SJSA1 (cell line): ENCODE results near the gene ST3GAL2. TPM values are rescaled to one million over a fixed set of nuclear protein-coding genes. Genes with fewer than 3 reads are reported as not detected.
A peak's percentile ranks its signal among the peaks of the same experiment; 100 is the strongest.
"Not testable (repeated sequence)": the region's sequence is repeated elsewhere in the genome, so short reads cannot be mapped to it uniquely, and the experiment has no call there.

Experiments
- DNase-seq, 2 experiments: peaks; one replicate each; pipeline ENCODE4 v3.0.0-alpha.2; 2015 to 2020; ENCODE audit warnings: low spot score in 2 of 2, low read depth in 1 of 2
- H3K27ac ChIP-seq: fragments of 250-450 bp; sonication (Bioruptor Pico); 2 replicates; pipeline ENCODE4 v1.5.1; 2020; ENCODE audit warnings: mild to moderate bottlenecking, moderate library complexity
- H3K27me3 ChIP-seq: fragments of 250-450 bp; sonication (Bioruptor Pico); replicated peaks from 2 replicates; pipeline ENCODE4 v1.5.1; 2020; ENCODE audit warnings: mild to moderate bottlenecking, moderate library complexity
- H3K36me3 ChIP-seq: fragments of 250-450 bp; sonication (Bioruptor Pico); 2 replicates; pipeline ENCODE4 v1.5.1; 2020; ENCODE audit warnings: mild to moderate bottlenecking
- H3K4me1 ChIP-seq: fragments of 250-450 bp; sonication (Bioruptor Pico); replicated peaks from 2 replicates; pipeline ENCODE4 v1.6.1; 2021; ENCODE audit warnings: mild to moderate bottlenecking
- H3K4me3 ChIP-seq: fragments of 250-450 bp; sonication (Bioruptor Pico); 2 replicates; pipeline ENCODE4 v1.5.1; 2020; ENCODE audit warnings: mild to moderate bottlenecking
- H3K9me3 ChIP-seq: fragments of 250-450 bp; sonication (Bioruptor Pico); replicated peaks from 2 replicates; pipeline ENCODE4 v1.5.1; 2020; ENCODE audit warnings: mild to moderate bottlenecking
- total RNA-seq: library from RNA; depleted of rRNA; stranded (reverse); fragments of >200 nt; shearing (Covaris generic); gene quantifications from 2 replicates; pipeline ENCODE4 v1.2.3, GENCODE V29; 2014

ST3GAL2 gene
- total RNA-seq, 1 experiment from 2014 or later, result 43.8 TPM

DNA sequence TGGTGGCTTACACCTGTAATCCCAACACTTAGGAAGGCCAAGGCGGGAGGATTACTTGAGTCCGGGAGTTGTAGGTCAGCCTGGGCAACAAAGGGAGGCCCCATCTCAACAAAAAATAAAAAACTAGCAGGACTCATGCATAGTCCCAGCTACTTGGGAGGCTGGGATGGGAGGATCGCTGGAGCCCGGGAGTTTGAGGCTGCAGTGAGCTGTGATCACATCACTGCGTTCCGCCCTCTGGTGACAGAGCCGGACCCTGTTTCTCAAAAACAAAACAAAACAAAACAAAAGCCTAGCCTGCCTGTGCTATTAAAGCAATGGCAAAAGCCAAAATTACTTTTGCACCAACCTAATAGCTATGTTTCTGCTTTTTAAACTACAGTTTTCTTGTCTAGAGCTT, 17.0 kb upstream of the ST3GAL2 start:
- H3K9me3 ChIP-seq, result no peaks in the 10 kb centered on the region
- H3K27me3 ChIP-seq, result no peaks in the 10 kb centered on the region
- no peaks in the 10 kb centered on the region for H3K36me3 ChIP-seq
- H3K27ac ChIP-seq, result no peak overlapping the region
- H3K4me1 ChIP-seq, result peaks cover 4% of the 10 kb centered on the region
- DNase-seq, result no peak
- no peak overlapping the region for H3K4me3 ChIP-seq

- H3K4me1 ChIP-seq, result peaks cover 4% of the 10 kb centered on the region
- H3K4me3 ChIP-seq, result peak within 1 kb of the TSS; percentile 72
- no peaks in the 10 kb centered on the region for H3K36me3 ChIP-seq
- peak; percentile 79 to 97 for DNase-seq
- peak within 1 kb of the TSS; percentile 99 for H3K27ac ChIP-seq
- no peaks in the 10 kb centered on the region for H3K27me3 ChIP-seq
- H3K9me3 ChIP-seq, result no peaks in the 10 kb centered on the region
These were observed 15.5 kb upstream of the ST3GAL2 start, which contains the start of gene FCSK for GRCh38 chr16:70454222-70455034. FCSK (plus strand) TSS chr16:70454595; CDS start chr16:70463191, 8,596 bp downstream.

DNA sequence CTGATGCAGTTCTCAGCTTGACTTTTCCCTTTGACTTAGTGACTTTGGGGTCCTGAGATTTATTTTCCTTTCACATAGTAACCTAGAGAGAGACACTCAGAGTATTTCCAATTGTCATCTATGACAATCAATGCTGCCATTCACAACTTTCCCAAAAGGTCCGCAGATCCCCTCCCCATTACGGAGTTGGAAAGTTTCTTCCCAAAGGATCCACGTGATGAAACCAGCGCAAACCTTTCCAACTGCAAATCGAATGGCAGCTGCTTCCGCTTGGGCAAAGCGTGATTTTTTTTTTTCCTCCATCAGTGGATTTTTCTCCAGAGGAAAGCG, 15.0 kb upstream of the ST3GAL2 start:
- no peaks in the 10 kb centered on the region for H3K9me3 ChIP-seq
- H3K27ac ChIP-seq, result no peak overlapping the region
- DNase-seq, result no peak
- peaks cover 4% of the 10 kb centered on the region for H3K4me1 ChIP-seq
- no peaks in the 10 kb centered on the region for H3K27me3 ChIP-seq
- no peaks in the 10 kb centered on the region for H3K36me3 ChIP-seq
- H3K4me3 ChIP-seq, result peak overlapping the region; percentile 72

GRCh38 chr16:70453117-70453891, 14.4 kb upstream of the ST3GAL2 start:
- H3K9me3 ChIP-seq, result no peaks in the 10 kb centered on the region
- H3K27me3 ChIP-seq, result no peaks in the 10 kb centered on the region
- H3K27ac ChIP-seq, result no peak overlapping the region
- DNase-seq, result no peak
- H3K4me3 ChIP-seq, result peak overlapping the region; percentile 72
- H3K4me1 ChIP-seq, result peaks cover 4% of the 10 kb centered on the region
- H3K36me3 ChIP-seq, result no peaks in the 10 kb centered on the region

DNA sequence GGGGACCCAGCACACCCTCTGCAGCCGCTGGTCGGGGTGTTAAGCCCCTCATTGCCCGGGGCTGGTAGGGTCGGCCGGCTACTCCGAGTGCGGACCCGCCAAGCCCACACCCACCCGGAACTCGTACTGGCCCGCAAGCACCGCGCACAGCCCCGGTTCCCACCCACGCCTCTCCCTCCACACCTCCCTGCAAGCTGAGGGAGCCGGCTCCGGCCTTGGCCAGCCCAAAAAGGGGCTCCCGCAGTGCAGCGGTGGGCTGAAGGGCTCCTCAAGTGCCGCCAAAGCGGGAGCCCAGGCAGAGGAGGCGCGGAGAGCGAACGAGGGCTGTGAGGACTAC, 12.1 kb upstream of the ST3GAL2 start:
- not testable (repeated sequence) for H3K4me1 ChIP-seq, H3K4me3 ChIP-seq, H3K36me3 ChIP-seq, H3K27me3 ChIP-seq, H3K9me3 ChIP-seq, DNase-seq, H3K27ac ChIP-seq

DNA sequence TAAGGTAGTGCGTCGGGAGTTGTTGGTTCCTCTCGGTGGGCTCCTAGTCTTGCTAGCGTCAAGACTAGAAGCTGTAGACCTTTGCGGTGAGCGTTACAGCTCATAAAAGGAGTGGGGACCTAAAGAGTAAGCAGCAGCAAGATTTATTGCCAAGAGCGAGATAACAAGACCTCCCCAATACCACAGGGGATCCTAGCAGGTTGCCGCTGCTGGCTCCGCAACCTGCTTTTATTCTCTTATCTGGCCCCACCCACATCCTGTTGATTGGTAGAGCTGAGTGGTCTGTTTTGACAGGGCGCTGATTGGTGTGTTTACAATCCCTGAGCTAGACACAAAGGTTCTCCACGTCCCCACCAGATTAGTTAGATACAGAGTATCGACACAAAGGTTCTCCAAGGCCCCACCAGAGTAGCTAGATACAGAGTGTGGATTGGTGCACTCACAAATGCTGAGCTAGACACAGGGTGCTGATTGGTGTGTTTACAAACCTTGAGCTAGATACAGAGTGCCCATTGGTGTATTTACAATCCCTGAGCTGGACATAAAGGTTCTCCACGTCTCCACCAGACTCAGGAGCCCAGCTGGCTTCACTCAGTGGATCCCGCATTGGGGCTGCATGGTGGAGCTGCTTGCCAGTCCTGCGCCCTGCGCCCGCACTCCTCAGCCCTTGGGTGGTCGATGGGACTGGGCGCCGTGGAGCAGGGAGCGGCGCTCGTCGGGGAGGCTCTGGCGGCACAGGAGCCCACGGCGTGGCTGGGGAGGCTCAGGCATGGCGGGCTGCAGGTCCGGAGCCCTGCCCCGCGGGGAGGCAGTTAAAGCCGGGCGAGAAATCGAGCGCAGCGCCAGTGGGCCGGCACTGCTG, 11.5 kb upstream of the ST3GAL2 start:
- H3K4me1 ChIP-seq, H3K9me3 ChIP-seq, H3K27me3 ChIP-seq, DNase-seq, H3K36me3 ChIP-seq, H3K4me3 ChIP-seq, H3K27ac ChIP-seq: not testable (repeated sequence)

DNA sequence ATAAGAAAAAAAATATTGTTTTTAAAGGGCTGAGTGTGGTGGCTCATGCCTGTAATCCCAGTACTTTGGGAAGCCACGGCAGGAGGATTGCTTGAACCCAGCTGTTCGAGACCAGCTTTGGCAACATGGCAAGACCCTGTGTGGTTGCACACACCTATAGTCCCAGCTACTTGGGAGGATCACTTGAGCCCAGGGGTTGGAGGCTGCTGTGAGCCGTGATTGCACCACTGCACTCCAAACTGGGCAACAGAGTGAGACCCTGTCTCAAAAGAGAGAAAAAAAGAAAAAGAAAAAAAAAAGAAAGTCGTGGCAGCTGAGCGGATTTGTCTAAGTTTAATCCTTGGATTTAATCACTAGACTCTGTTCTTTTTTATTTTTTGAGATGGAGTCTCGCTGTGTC, 9.2 kb upstream of the ST3GAL2 start:
- Histone ChIP-seq H3K27ac (no peak overlapping the region), H3K36me3 (no peaks in the 10 kb centered on the region), H3K4me3 (no peak overlapping the region), H3K4me1 (no peaks in the 10 kb centered on the region), H3K27me3 (no peaks in the 10 kb centered on the region), H3K9me3 (no peaks in the 10 kb centered on the region)
- DNase-seq, result no peak

- H3K4me1 ChIP-seq, result peaks cover 3% of the 10 kb centered on the region
- H3K27ac ChIP-seq, result no peak overlapping the region
- H3K4me3 ChIP-seq, result no peak overlapping the region
- DNase-seq, result no peak
- H3K36me3 ChIP-seq, result no peaks in the 10 kb centered on the region
- no peaks in the 10 kb centered on the region for H3K27me3 ChIP-seq
- H3K9me3 ChIP-seq, result no peaks in the 10 kb centered on the region
These were observed 5.6 kb upstream of the ST3GAL2 start for GRCh38 chr16:70444249-70445063.

- no peaks in the 10 kb centered on the region for H3K9me3 ChIP-seq
- no peaks in the 10 kb centered on the region for H3K36me3 ChIP-seq
- no peaks in the 10 kb centered on the region for H3K27me3 ChIP-seq
- H3K27ac ChIP-seq, result no peak overlapping the region
- no peak overlapping the region for H3K4me3 ChIP-seq
- peaks cover 16% of the 10 kb centered on the region for H3K4me1 ChIP-seq
- DNase-seq, result no peak
These were observed 3.4 kb upstream of the ST3GAL2 start for GRCh38 chr16:70442344-70442743.

DNA sequence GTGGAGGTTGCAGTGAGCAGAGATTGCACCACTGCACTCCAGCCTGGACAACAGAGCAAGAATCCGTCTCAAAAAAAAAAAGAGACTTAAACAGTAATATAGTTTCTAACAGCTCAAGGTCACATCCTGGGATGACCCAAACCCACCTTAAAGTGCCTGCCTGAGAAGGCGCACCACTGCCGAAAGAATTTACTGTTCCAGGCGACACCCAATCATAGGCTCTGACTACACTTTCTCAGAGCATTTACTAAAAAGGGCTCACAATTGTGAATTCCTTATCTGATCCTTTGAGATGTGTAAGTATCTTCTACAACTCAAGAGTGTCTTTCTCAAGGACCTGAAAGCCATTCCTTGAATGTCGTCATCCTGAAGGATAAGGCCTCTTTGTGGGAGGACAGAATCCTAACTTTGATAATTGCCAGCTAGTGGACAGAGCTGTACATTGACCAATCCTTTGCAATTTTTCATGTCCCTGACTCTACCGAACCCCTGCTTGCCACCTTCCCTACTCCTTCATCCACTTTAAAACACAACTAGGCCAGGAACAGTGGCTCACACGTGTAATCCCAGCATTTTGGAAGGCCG, 2.6 kb upstream of the ST3GAL2 start:
- H3K9me3 ChIP-seq, result no peaks in the 10 kb centered on the region
- H3K36me3 ChIP-seq, result no peaks in the 10 kb centered on the region
- no peak for DNase-seq
- H3K27me3 ChIP-seq, result no peaks in the 10 kb centered on the region
- H3K4me1 ChIP-seq, result peaks cover 25% of the 10 kb centered on the region
- no peak overlapping the region for H3K4me3 ChIP-seq
- no peak overlapping the region for H3K27ac ChIP-seq

GRCh38 chr16:70440009-70440692, 1.3 kb upstream of the ST3GAL2 start:
- H3K36me3 ChIP-seq, result peaks cover under 1% of the 10 kb centered on the region
- no peak overlapping the region for H3K4me3 ChIP-seq
- H3K27ac ChIP-seq, result no peak overlapping the region

GRCh38 chr16:70438585-70438968, 323 bp downstream of the ST3GAL2 start:
- no peaks in the 10 kb centered on the region for H3K27me3 ChIP-seq
- peaks cover 40% of the 10 kb centered on the region for H3K4me1 ChIP-seq
- no peaks in the 10 kb centered on the region for H3K9me3 ChIP-seq
- H3K36me3 ChIP-seq, result peaks cover 13% of the 10 kb centered on the region
- peak overlapping the region; percentile 17; the same call in 1 of the 2 replicates for H3K27ac ChIP-seq
- DNase-seq, result no peak
- peak overlapping the region; percentile 82 for H3K4me3 ChIP-seq

More at GRCh38 chr16:70440009-70440692, 1.3 kb upstream of the ST3GAL2 start:
- no peak for DNase-seq
- Histone ChIP-seq H3K4me1 (peaks cover 33% of the 10 kb centered on the region), H3K9me3 (no peaks in the 10 kb centered on the region), H3K27me3 (no peaks in the 10 kb centered on the region)
